Psoas muscle (tissue), 8 donors: ENCODE data around the gene TREH. TPM values are rescaled to one million over a fixed set of nuclear protein-coding genes. Genes with fewer than 3 reads are reported as not detected.

Source experiments
- ATAC-seq, 4 donors: fragments of 200-7000 bp; cut with Tn5 transposase; one replicate each; pipeline ENCODE4 v1.9.1; 2020; ENCODE audit warnings: moderate library complexity in 3 of 4, mild to moderate bottlenecking in 2 of 4
- DNase-seq, 2 donors: peaks; one replicate each; pipeline ENCODE4 v3.0.0-alpha.2; 2020
- H3K27ac ChIP-seq: fragments of 200-600 bp; one replicate; pipeline ENCODE4 v1.8.0; 2022
- H3K27me3 ChIP-seq, 3 donors: fragments of 200-600 bp in 1 of 3; one replicate each; pipeline versions ENCODE4 v1.6.1 to v1.8.0; 2013 to 2022; ENCODE audit warnings: low read length in 2 of 3, mild to moderate bottlenecking in 2 of 3, moderate library complexity in 1 of 3; ENCODE audit not compliant: insufficient read depth in 3 of 3
- H3K36me3 ChIP-seq, 2 donors: fragments of 200-600 bp in 1 of 2; one replicate each; pipeline versions ENCODE4 v1.6.1 to v1.8.0; 2013 to 2022; ENCODE audit warnings: low read depth in 1 of 2, mild to moderate bottlenecking in 1 of 2, moderate library complexity in 1 of 2; ENCODE audit not compliant: insufficient read depth in 1 of 2
- H3K4me1 ChIP-seq: fragments of 200-600 bp; one replicate; pipeline ENCODE4 v1.8.0; 2022
- H3K4me3 ChIP-seq: fragments of 200-600 bp; one replicate; pipeline ENCODE4 v1.8.0; 2022; ENCODE audit warnings: mild to moderate bottlenecking
- H3K9me3 ChIP-seq: fragments of 200-600 bp; one replicate; pipeline ENCODE4 v1.8.0; 2022
- WGBS, 3 donors: extraction: QIAGEN DNeasy Blood & Tissue Kit; methylation state at CpG; one replicate each; pipeline versions ENCODE4 v1.1.6 to v1.1.7; 2013; 5-methylcytosine and 5-hydroxymethylcytosine counted together
- intact Hi-C, 2 donors: fragments of 100-400 bp; cut with DNase I; formaldehyde crosslinking; loops; one replicate each; pipeline versions ENCODE4 v1.11.0 to v1.14.2; 2022
- polyA plus RNA-seq, 3 donors: library from polyadenylated mRNA; stranded (reverse); fragments of 200-250 nt; gene quantifications; one replicate each; pipeline ENCODE4 v1.2.3, GENCODE V29; 2013
- total RNA-seq, 4 donors: library from RNA; stranded (reverse); fragmentation: NEBNext Ultra II Directional in 2 of 4; extraction: Animal tissue kit (Norgen Biotek cat#: 25700) in 2 of 4; gene quantifications; one replicate each; pipeline versions ENCODE4 v1.2.1 to v1.2.4, GENCODE V29; 2021 to 2023
- TF ChIP-seq, protein P1 (sequence below): fragments of 200-600 bp; IDR thresholded peaks from one replicate; pipeline ENCODE4 v1.8.0; 2022; ENCODE audit warnings: antibody characterized with exemption
- donor health status: healthy with polysubstance abuse.
- donor health status: DM: no; HTN: no; CAD: no; lungs with moderate emphysema.
- donor health status: Bipolar disorder and iron deficiency.
- donor health status: healthy.
- donor health status: DM: yes; HTN: yes; CAD: no.
- donor health status: DM: no; HTN: no; CAD: no.
- donor health status: DM: no; HTN: no; CAD: no.
- donor health status: DM: yes; HTN: yes; CAD: no.

The TREH gene
- total and polyA plus RNA-seq, 7 donors, result 0.17 to 0.23 (median 0.17) TPM; not detected in 4

DNA sequence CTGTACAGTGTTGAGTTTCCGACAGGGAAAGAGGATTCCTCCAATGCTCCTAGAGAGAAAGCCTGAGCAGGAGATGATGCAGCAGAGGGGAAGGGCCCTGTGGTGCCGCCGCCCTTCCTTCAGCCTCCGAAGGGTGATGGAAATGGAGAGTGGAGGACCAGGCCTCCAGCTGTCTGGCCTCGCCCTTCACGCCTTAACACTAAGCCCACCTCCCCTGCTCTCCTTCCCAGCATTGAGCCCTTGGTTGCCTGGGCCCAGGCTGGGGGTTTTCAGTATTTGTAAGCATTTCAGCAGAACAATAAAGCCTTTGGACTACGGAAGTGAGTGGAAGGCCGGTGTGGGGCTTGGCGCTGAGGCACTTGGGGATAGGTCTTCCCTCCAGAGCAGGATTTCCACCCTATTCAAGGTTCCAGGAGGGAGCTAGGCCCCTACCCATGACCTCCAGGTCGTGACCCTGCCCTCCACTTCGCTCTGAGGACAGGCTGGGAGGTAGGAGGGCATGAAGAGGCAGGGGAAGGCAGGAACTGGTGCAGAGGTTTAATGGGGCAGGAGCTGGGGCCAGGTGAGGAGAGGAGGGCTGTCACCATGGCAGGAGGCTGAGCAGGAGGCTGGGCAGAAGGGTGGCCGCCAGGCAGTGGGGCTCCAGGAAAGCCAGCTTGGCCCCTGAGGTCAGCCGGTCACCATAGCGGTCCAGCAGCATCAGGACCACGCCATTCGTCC, 21.6 kb downstream of the TREH start:
- Histone ChIP-seq H3K27me3 (no peaks in the 10 kb centered on the region), H3K27ac (no peak overlapping the region), H3K4me1 (peaks cover 7% of the 10 kb centered on the region), H3K36me3 (peaks cover 0 to 49% of the 10 kb centered on the region in 2 donors), H3K9me3 (no peaks in the 10 kb centered on the region), H3K4me3 (no peak overlapping the region)
- no peak for ATAC-seq
- 79 to 81% (median 79%) methylated on average over 16 of the region's 16 CpGs for WGBS, 3 donors
- intact Hi-C loops, result loop anchor here (5.0 kb wide), 1 partner anchor 51 kb away; the partner anchor contains the start of gene PHLDB1 (in 2 of the 2)
- no peak for DNase-seq
- TF ChIP-seq, protein P1, sequence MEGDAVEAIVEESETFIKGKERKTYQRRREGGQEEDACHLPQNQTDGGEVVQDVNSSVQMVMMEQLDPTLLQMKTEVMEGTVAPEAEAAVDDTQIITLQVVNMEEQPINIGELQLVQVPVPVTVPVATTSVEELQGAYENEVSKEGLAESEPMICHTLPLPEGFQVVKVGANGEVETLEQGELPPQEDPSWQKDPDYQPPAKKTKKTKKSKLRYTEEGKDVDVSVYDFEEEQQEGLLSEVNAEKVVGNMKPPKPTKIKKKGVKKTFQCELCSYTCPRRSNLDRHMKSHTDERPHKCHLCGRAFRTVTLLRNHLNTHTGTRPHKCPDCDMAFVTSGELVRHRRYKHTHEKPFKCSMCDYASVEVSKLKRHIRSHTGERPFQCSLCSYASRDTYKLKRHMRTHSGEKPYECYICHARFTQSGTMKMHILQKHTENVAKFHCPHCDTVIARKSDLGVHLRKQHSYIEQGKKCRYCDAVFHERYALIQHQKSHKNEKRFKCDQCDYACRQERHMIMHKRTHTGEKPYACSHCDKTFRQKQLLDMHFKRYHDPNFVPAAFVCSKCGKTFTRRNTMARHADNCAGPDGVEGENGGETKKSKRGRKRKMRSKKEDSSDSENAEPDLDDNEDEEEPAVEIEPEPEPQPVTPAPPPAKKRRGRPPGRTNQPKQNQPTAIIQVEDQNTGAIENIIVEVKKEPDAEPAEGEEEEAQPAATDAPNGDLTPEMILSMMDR, result no peak

DNA sequence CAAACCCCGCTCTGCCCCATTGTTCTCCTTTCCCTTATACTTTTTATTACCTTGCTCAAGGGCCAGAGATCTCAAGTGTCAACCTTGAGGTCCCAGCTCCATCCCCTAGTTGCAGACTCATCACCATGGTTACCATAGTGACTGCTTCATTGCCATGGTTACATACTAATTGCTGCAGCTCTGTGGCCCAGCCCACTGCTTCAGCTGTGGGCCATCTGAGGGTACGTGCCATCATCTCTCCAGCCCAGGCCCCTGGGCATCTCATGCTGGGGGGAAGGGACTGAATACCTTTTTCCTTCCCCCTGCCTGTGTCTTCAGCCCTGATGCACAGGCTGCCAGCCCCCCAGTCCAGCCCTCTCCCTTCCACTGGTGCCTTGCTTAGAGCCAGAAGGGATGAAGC, 22.2 kb downstream of the TREH start:
- DNase-seq, result no peak
- WGBS, 3 donors, result 82 to 97% (median 93%) methylated on average over 2 of the region's 2 CpGs
- TF ChIP-seq, protein P1, result no peak
- Histone ChIP-seq H3K9me3 (no peaks in the 10 kb centered on the region), H3K4me3 (no peak overlapping the region), H3K27ac (no peak overlapping the region), H3K27me3 (no peaks in the 10 kb centered on the region), H3K36me3 (peaks cover 0 to 55% of the 10 kb centered on the region in 2 donors), H3K4me1 (peaks cover 7% of the 10 kb centered on the region)
- intact Hi-C loops, result loop anchor here (5.0 kb wide), 1 partner anchor 50 kb away; the partner anchor contains the start of gene PHLDB1 (in 2 of the 2)
- ATAC-seq, result no peak

DNA sequence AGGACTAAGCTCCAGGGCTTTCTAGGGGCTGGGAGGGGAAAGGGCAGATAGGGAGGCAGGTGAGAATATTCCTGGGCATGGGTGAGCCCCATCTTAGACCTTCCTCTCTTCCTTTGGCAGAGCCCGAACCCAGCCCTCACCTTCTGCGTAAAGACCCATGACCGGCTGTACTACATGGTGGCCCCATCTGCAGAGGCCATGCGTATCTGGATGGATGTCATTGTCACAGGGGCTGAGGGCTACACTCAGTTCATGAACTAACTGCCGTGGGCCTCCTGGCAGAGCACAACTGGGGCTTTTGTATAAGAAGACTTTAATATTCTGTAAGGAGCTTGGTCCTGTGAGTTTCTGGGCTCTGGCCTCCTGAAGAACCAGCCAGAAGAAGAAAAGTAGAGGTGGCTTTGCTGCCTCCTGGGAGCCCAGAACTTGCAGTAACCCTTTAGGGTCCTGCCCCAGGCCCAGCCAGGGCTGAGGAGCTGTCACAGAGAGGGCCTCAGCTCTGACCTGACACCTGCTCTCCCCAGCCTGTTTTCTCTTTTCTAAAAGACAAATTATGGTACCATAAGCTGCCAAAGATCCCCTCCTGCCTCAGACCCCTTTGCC, 22.8 kb downstream of the TREH start:
- H3K4me1 ChIP-seq, result peaks cover 7% of the 10 kb centered on the region
- no peaks in the 10 kb centered on the region for H3K27me3 ChIP-seq
- no peak for DNase-seq
- TF ChIP-seq, protein P1, result no peak
- no peak overlapping the region for H3K4me3 ChIP-seq
- 82 to 96% (median 87%) methylated on average over 4 to 5 of the region's 5 CpGs for WGBS, 3 donors
- intact Hi-C loops, result loop anchor here (5.0 kb wide), 1 partner anchor 49 kb away; the partner anchor contains the start of gene PHLDB1 (in 2 of the 2)
- H3K27ac ChIP-seq, result no peak overlapping the region
- no peaks in the 10 kb centered on the region for H3K9me3 ChIP-seq
- H3K36me3 ChIP-seq, result peaks cover 0 to 61% of the 10 kb centered on the region in 2 donors
- no peak for ATAC-seq

DNA sequence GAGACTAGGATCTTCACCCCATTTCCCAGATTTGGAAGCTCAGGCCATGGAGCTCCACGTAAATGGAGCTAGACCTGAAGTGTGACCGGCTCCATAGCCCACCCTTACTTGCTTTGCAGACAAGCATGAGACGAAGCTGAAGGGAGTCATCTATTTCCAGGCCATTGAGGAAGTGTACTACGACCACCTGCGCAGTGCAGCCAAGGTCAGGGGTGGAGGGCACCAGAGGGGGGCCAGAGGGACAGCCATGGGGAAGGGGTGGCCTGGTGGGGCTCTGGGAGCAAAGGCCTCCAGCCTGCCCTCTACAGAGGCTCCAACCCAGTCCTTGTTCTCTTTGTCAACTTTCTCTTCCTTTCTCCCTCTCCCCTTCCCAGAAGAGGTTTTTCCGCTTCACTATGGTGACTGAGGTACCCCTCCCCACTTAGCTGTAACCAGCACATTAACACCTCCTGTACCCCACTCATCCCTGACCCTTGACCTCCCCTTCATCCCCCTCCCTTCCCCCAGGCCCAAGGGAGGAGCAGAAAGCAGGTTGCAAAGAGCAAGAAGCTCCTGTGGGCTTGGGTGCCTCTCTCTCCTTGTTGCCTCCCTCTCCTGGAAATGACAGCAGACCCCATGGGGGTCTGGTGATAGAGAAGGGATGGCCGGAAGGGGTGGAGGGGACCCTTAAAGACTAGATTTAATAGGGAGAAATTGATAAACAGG, 23.8 kb downstream of the TREH start:
- WGBS, 3 donors, result 89 to 94% (median 92%) methylated on average over 7 of the region's 7 CpGs
- H3K9me3 ChIP-seq, result no peaks in the 10 kb centered on the region
- TF ChIP-seq, protein P1, result no peak
- intact Hi-C loops, result loop anchor here (5.0 kb wide), 1 partner anchor 48 kb away; the partner anchor contains the start of gene PHLDB1 (in 2 of the 2)
- no peak for DNase-seq
- no peaks in the 10 kb centered on the region for H3K27me3 ChIP-seq
- ATAC-seq, result no peak
- H3K36me3 ChIP-seq, result peaks cover 0 to 71% of the 10 kb centered on the region in 2 donors
- H3K4me1 ChIP-seq, result peaks cover 7% of the 10 kb centered on the region
- H3K4me3 ChIP-seq, result no peak overlapping the region
- no peak overlapping the region for H3K27ac ChIP-seq
